Uterus (tissue), 2 donors: Measurements from ENCODE around the gene CRY2.

ENCODE experiments used
- CTCF ChIP-seq, 4 experiments: fragments of 200-600 bp in 2 of 4; fragments of 450-650 bp in 2 of 4; sonication (generic) in 2 of 4; IDR thresholded peaks; one replicate each; pipeline ENCODE4 v1.5.1; 2016 to 2019; ENCODE audit warnings: antibody characterized with exemption in 4 of 4, mild to moderate bottlenecking in 2 of 4, moderate library complexity in 1 of 4
- POLR2A ChIP-seq, 2 donors: fragments of 450-650 bp; IDR thresholded peaks; one replicate each; pipeline ENCODE4 v1.6.1; 2016; ENCODE audit warnings: antibody characterized with exemption in 2 of 2, mild to moderate bottlenecking in 1 of 2, moderate library complexity in 1 of 2

- no peak for TF ChIP-seq POLR2A (IDR thresholded peaks at IDR 0.05)
- no peak for TF ChIP-seq CTCF (IDR thresholded peaks at IDR 0.05)
Observed at GRCh38 chr11:45913942-45914635, 66.8 kb downstream of the CRY2 start.
